ENCODE measurements around the gene ERCC6L2. TPM values are rescaled to one million over a fixed set of nuclear protein-coding genes. Genes with fewer than 3 reads are reported as not detected.

Gene ERCC6L2
- polyA plus RNA-seq, 4 donors, result 4.9 to 27.5 (median 9.3) TPM

- H3K4me1 ChIP-seq (ENCODE audit: control insufficient read depth in 3 of 3, insufficient read depth in 2 of 3, low read depth in 1 of 3, low read length in 2 of 3), result no peaks in the 10 kb centered on the region
- FAIRE-seq (no peak), DNase-seq (no peak)
- no peaks in the 10 kb centered on the region for H3K9me3 ChIP-seq (ENCODE audit: control insufficient read depth in 2 of 2, insufficient read depth in 1 of 2, low read depth in 1 of 2, low read length in 1 of 2)
- no peak overlapping the region for H3K27ac ChIP-seq (ENCODE audit: low read depth in 1 of 3, low read length in 2 of 3)
- WGBS, 3 donors, result 66 to 92% (median 90%) methylated on average over 1 of the region's 1 CpG
- H3K4me3 ChIP-seq (ENCODE audit: low read depth in 1 of 3, low read length in 3 of 3), result no peak overlapping the region
- no peaks in the 10 kb centered on the region for H3K27me3 ChIP-seq (ENCODE audit: control insufficient read depth in 3 of 3, insufficient read depth in 3 of 3, low read length in 3 of 3)
- H3K36me3 ChIP-seq (ENCODE audit: control insufficient read depth in 3 of 3, insufficient read depth in 2 of 3, low read depth in 1 of 3, low read length in 3 of 3), result peaks cover 0 to 4% (median 0%) of the 10 kb centered on the region in 3 donors
Measured at GRCh38 chr9:95854386-95855020, 21.0 kb upstream of the ERCC6L2 start.

- H3K27me3 ChIP-seq (ENCODE audit: control insufficient read depth in 3 of 3, insufficient read depth in 3 of 3, low read length in 3 of 3), result no peaks in the 10 kb centered on the region
- DNase-seq (no peak), FAIRE-seq (no peak)
- no peaks in the 10 kb centered on the region for H3K4me1 ChIP-seq (ENCODE audit: control insufficient read depth in 3 of 3, insufficient read depth in 2 of 3, low read depth in 1 of 3, low read length in 2 of 3)
- no peak overlapping the region for H3K4me3 ChIP-seq (ENCODE audit: low read depth in 1 of 3, low read length in 3 of 3)
- no peaks in the 10 kb centered on the region for H3K36me3 ChIP-seq (ENCODE audit: control insufficient read depth in 3 of 3, insufficient read depth in 2 of 3, low read depth in 1 of 3, low read length in 3 of 3)
- no peak overlapping the region for H3K27ac ChIP-seq (ENCODE audit: low read depth in 1 of 3, low read length in 2 of 3)
- no peaks in the 10 kb centered on the region for H3K9me3 ChIP-seq (ENCODE audit: control insufficient read depth in 2 of 2, insufficient read depth in 1 of 2, low read depth in 1 of 2, low read length in 1 of 2)
Measured at GRCh38 chr9:95855961-95856360, 19.5 kb upstream of the ERCC6L2 start.

DNA sequence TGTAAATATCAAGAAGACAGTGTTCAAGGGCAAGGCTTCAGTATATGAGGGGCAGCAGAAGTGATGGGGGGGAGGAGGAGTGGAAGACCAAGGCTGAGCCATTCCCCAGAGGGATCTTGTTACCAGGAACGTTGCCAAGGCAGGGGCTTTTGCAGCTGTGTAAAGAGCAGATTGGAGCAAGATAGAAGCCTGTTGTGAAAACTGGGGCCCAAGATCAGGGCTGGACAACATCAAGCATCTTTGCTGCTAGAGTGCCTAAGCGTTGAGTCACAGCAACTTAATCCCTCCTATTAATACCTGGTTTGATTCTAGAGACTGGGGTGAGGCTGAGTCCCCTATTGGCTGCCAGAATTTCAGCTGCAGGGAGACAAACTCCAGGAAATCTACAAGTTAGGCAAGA lies 18.4 kb upstream of the ERCC6L2 start:
- Histone ChIP-seq H3K27ac (ENCODE audit: low read depth in 1 of 3, low read length in 2 of 3) (no peak overlapping the region), H3K36me3 (ENCODE audit: control insufficient read depth in 3 of 3, insufficient read depth in 2 of 3, low read depth in 1 of 3, low read length in 3 of 3) (no peaks in the 10 kb centered on the region), H3K9me3 (ENCODE audit: control insufficient read depth in 2 of 2, insufficient read depth in 1 of 2, low read depth in 1 of 2, low read length in 1 of 2) (no peaks in the 10 kb centered on the region), H3K27me3 (ENCODE audit: control insufficient read depth in 3 of 3, insufficient read depth in 3 of 3, low read length in 3 of 3) (no peaks in the 10 kb centered on the region), H3K4me1 (ENCODE audit: control insufficient read depth in 3 of 3, insufficient read depth in 2 of 3, low read depth in 1 of 3, low read length in 2 of 3) (no peaks in the 10 kb centered on the region), H3K4me3 (ENCODE audit: low read depth in 1 of 3, low read length in 3 of 3) (no peak overlapping the region)
- DNase-seq (no peak), FAIRE-seq (no peak)
- 44 to 53% (median 50%) methylated on average over 2 of the region's 2 CpGs for WGBS, 3 donors

GRCh38 chr9:95857896-95858295 lies 17.6 kb upstream of the ERCC6L2 start:
- H3K36me3 ChIP-seq (ENCODE audit: control insufficient read depth in 3 of 3, insufficient read depth in 2 of 3, low read depth in 1 of 3, low read length in 3 of 3), result no peaks in the 10 kb centered on the region
- H3K9me3 ChIP-seq (ENCODE audit: control insufficient read depth in 2 of 2, insufficient read depth in 1 of 2, low read depth in 1 of 2, low read length in 1 of 2), result no peaks in the 10 kb centered on the region
- DNase-seq, result no peak
- peak overlapping the region in 1 of 3 donors; percentile 42 for H3K27ac ChIP-seq (ENCODE audit: low read depth in 1 of 3, low read length in 2 of 3)
- H3K4me3 ChIP-seq (ENCODE audit: low read depth in 1 of 3, low read length in 3 of 3), result no peak overlapping the region
- H3K4me1 ChIP-seq (ENCODE audit: control insufficient read depth in 3 of 3, insufficient read depth in 2 of 3, low read depth in 1 of 3, low read length in 2 of 3), result no peaks in the 10 kb centered on the region
- no peak for FAIRE-seq
- no peaks in the 10 kb centered on the region for H3K27me3 ChIP-seq (ENCODE audit: control insufficient read depth in 3 of 3, insufficient read depth in 3 of 3, low read length in 3 of 3)

DNA sequence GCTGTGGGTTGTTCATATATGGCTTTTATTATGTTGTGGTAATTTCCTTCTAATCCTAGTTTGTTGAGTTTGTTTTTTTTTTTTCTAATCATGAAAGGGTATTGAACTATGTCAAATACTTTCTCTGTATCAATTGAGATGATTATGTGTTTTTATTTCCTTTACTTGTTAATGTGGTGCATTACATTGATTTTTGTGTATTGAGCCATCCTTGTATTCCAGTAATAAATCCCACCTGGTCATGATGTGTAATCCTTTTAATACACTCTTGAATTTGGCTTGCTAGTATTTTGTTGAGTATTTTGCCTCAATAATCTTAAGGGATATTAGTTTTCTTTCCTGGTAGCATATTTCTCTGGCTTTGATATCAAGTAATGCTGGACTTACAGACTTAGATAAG lies 13.1 kb upstream of the ERCC6L2 start:
- no peaks in the 10 kb centered on the region for H3K4me1 ChIP-seq (ENCODE audit: control insufficient read depth in 3 of 3, insufficient read depth in 2 of 3, low read depth in 1 of 3, low read length in 2 of 3)
- H3K27ac ChIP-seq (ENCODE audit: low read depth in 1 of 3, low read length in 2 of 3), result no peak overlapping the region
- no peaks in the 10 kb centered on the region for H3K36me3 ChIP-seq (ENCODE audit: control insufficient read depth in 3 of 3, insufficient read depth in 2 of 3, low read depth in 1 of 3, low read length in 3 of 3)
- H3K27me3 ChIP-seq (ENCODE audit: control insufficient read depth in 3 of 3, insufficient read depth in 3 of 3, low read length in 3 of 3), result no peaks in the 10 kb centered on the region
- no peak for FAIRE-seq
- H3K9me3 ChIP-seq (ENCODE audit: control insufficient read depth in 2 of 2, insufficient read depth in 1 of 2, low read depth in 1 of 2, low read length in 1 of 2), result peaks cover 0 to 4% of the 10 kb centered on the region in 2 donors
- H3K4me3 ChIP-seq (ENCODE audit: low read depth in 1 of 3, low read length in 3 of 3), result no peak overlapping the region
- no peak for DNase-seq

DNA sequence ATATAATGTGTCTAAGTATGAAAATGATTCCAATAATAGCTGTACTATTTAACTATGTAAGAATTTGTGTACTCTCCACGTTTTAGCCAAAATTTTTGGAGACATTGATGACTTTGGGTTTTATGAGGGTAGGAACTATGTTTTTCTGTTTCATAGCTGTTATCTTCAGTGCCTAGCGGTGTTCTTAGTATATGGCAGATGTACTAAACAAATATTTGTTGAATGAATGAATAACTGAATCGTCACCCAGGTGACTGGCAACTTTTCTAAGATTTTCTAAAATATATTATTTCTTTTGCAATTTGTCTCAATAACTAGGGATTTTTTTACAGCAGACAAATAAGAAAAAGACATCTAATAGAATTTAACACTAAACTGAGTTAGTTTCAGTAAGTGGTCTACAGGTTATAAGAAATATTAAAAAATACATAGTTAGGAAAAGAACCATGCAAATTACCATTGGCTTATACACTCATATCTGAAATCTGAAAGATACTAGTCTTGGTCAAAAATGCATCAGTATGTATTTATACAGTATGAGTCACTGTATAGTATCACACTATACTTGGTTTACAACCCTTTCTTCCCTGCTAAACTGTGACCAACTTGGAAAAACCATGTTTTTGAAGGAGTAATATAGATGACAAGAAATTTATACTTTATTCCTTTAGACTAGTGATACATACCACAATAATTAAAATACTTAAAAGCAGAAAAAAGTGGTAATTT lies 10.5 kb upstream of the ERCC6L2 start:
- Histone ChIP-seq H3K4me3 (ENCODE audit: low read depth in 1 of 3, low read length in 3 of 3) (no peak overlapping the region), H3K4me1 (ENCODE audit: control insufficient read depth in 3 of 3, insufficient read depth in 2 of 3, low read depth in 1 of 3, low read length in 2 of 3) (no peaks in the 10 kb centered on the region), H3K36me3 (ENCODE audit: control insufficient read depth in 3 of 3, insufficient read depth in 2 of 3, low read depth in 1 of 3, low read length in 3 of 3) (peaks cover 0 to 3% (median 0%) of the 10 kb centered on the region in 3 donors), H3K27me3 (ENCODE audit: control insufficient read depth in 3 of 3, insufficient read depth in 3 of 3, low read length in 3 of 3) (no peaks in the 10 kb centered on the region), H3K9me3 (ENCODE audit: control insufficient read depth in 2 of 2, insufficient read depth in 1 of 2, low read depth in 1 of 2, low read length in 1 of 2) (peaks cover 0 to 8% of the 10 kb centered on the region in 2 donors), H3K27ac (ENCODE audit: low read depth in 1 of 3, low read length in 2 of 3) (no peak overlapping the region)
- FAIRE-seq, result no peak
- no peak for DNase-seq
- 86 to 94% (median 89%) methylated on average over 3 of the region's 3 CpGs for WGBS, 3 donors

- Histone ChIP-seq H3K27ac (ENCODE audit: low read depth in 1 of 3, low read length in 2 of 3) (no peak overlapping the region), H3K27me3 (ENCODE audit: control insufficient read depth in 3 of 3, insufficient read depth in 3 of 3, low read length in 3 of 3) (no peaks in the 10 kb centered on the region), H3K36me3 (ENCODE audit: control insufficient read depth in 3 of 3, insufficient read depth in 2 of 3, low read depth in 1 of 3, low read length in 3 of 3) (peaks cover 0 to 6% (median 0%) of the 10 kb centered on the region in 3 donors), H3K9me3 (ENCODE audit: control insufficient read depth in 2 of 2, insufficient read depth in 1 of 2, low read depth in 1 of 2, low read length in 1 of 2) (peaks cover 0 to 5% of the 10 kb centered on the region in 2 donors), H3K4me3 (ENCODE audit: low read depth in 1 of 3, low read length in 3 of 3) (no peak overlapping the region), H3K4me1 (ENCODE audit: control insufficient read depth in 3 of 3, insufficient read depth in 2 of 3, low read depth in 1 of 3, low read length in 2 of 3) (peaks cover 0 to 7% (median 0%) of the 10 kb centered on the region in 3 donors)
- WGBS, 3 donors, result 82 to 95% (median 93%) methylated on average over 1 of the region's 1 CpG
- DNase-seq, result no peak
- no peak for FAIRE-seq
Measured at GRCh38 chr9:95870352-95870751, 5.1 kb upstream of the ERCC6L2 start.

DNA sequence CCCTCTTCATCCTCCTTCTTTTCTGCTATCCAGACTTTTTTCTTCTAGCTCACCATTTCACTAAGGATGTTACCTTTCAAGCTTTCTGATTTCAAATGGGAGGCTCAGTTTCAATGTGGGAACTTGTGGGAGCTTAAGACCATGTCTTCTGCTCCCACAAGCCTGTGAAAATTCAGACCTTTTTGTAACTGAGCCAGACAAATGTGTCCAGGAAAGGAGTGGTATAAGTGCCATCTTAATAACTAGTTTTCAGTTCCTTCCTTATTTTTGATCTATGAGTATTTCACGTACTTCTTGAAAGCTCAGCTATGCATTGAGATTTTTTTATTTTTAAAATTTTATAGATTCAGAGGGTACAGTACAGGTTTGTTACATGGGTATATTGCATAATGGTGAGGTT lies 4.6 kb upstream of the ERCC6L2 start:
- Histone ChIP-seq H3K4me1 (ENCODE audit: control insufficient read depth in 3 of 3, insufficient read depth in 2 of 3, low read depth in 1 of 3, low read length in 2 of 3) (peaks cover 0 to 7% (median 0%) of the 10 kb centered on the region in 3 donors), H3K36me3 (ENCODE audit: control insufficient read depth in 3 of 3, insufficient read depth in 2 of 3, low read depth in 1 of 3, low read length in 3 of 3) (peaks cover 0 to 6% (median 0%) of the 10 kb centered on the region in 3 donors), H3K4me3 (ENCODE audit: low read depth in 1 of 3, low read length in 3 of 3) (no peak overlapping the region), H3K9me3 (ENCODE audit: control insufficient read depth in 2 of 2, insufficient read depth in 1 of 2, low read depth in 1 of 2, low read length in 1 of 2) (peaks cover 0 to 5% of the 10 kb centered on the region in 2 donors), H3K27ac (ENCODE audit: low read depth in 1 of 3, low read length in 2 of 3) (no peak overlapping the region), H3K27me3 (ENCODE audit: control insufficient read depth in 3 of 3, insufficient read depth in 3 of 3, low read length in 3 of 3) (no peaks in the 10 kb centered on the region)
- FAIRE-seq (no peak), DNase-seq (no peak)
- WGBS, 3 donors, result 79 to 97% (median 97%) methylated on average over 1 of the region's 1 CpG
